Muscle of back (tissue), 11 donors: ENCODE data around the gene ANKRD13A. TPM values are rescaled to one million over a fixed set of nuclear protein-coding genes. Genes with fewer than 3 reads are reported as not detected.
"Not testable (repeated sequence)": the region's sequence is repeated elsewhere in the genome, so short reads cannot be mapped to it uniquely, and the experiment has no call there.

Experiments
- DNase-seq, 3 donors: peaks; one replicate each; pipeline versions ENCODE4 v3.0.0 to v3.0.0-alpha.2; 2013
- polyA plus RNA-seq, 10 donors: library from polyadenylated mRNA; unstranded; fragments of 120-200 nt; gene quantifications; one replicate each; pipeline ENCODE4 v1.2.1, GENCODE V29; 2013; ENCODE audit not compliant: insufficient read length in 10 of 10

ANKRD13A gene
- polyA plus RNA-seq, 10 donors, result 30.2 to 63.6 (median 43.6) TPM

GRCh38 chr12:109982210-109982609, 17.0 kb upstream of the ANKRD13A start:
- DNase-seq, result no peak

- no peak for DNase-seq
These were observed 15.6 kb upstream of the ANKRD13A start for GRCh38 chr12:109983432-109984142.

GRCh38 chr12:109986236-109986635, 13.0 kb upstream of the ANKRD13A start:
- DNase-seq, result not testable (repeated sequence)

- no peak for DNase-seq
These were observed 11.6 kb upstream of the ANKRD13A start for GRCh38 chr12:109987615-109988014.

GRCh38 chr12:109988274-109988673, 11.0 kb upstream of the ANKRD13A start:
- DNase-seq, result no peak

GRCh38 chr12:109988903-109989302, 10.3 kb upstream of the ANKRD13A start:
- DNase-seq, result no peak

GRCh38 chr12:109989380-109989779, 9.8 kb upstream of the ANKRD13A start:
- DNase-seq, result no peak

- DNase-seq, result no peak
These were observed 7.6 kb upstream of the ANKRD13A start for GRCh38 chr12:109991586-109991985.

- no peak for DNase-seq
These were observed 6.1 kb upstream of the ANKRD13A start for GRCh38 chr12:109993091-109993490.

GRCh38 chr12:109994401-109995175, 4.6 kb upstream of the ANKRD13A start:
- no peak for DNase-seq

GRCh38 chr12:109995361-109995685, 3.9 kb upstream of the ANKRD13A start:
- peak in 2 of 3 donors; percentile 30 to 63 for DNase-seq

GRCh38 chr12:109995686-109996482, 3.3 kb upstream of the ANKRD13A start, which contains the start of gene GIT2:
Gene GIT2 (minus strand): TSS chr12:109996368. CDS start chr12:109996224, 144 bp downstream.
- DNase-seq, result peak; percentile 92 to 96 (median 94)

GRCh38 chr12:109996483-109996853, 2.8 kb upstream of the ANKRD13A start:
- DNase-seq, result no peak

- no peak for DNase-seq
These were observed 1.8 kb upstream of the ANKRD13A start for GRCh38 chr12:109997393-109997792.

- DNase-seq, result peak; percentile 36 to 72 (median 60)
These were observed 858 bp upstream of the ANKRD13A start for GRCh38 chr12:109998241-109998903.

GRCh38 chr12:109999649-109999971, 380 bp downstream of the ANKRD13A start:
- peak in 1 of 3 donors; percentile 30 for DNase-seq

GRCh38 chr12:109999983-110000505, 814 bp downstream of the ANKRD13A start:
- DNase-seq, result peak in 1 of 3 donors; percentile 61

GRCh38 chr12:110001596-110001995, 2.4 kb downstream of the ANKRD13A start:
- peak in 1 of 3 donors; percentile 81 for DNase-seq

- DNase-seq, result no peak
These were observed 3.7 kb downstream of the ANKRD13A start for GRCh38 chr12:110002676-110003515.

- no peak for DNase-seq
These were observed 5.4 kb downstream of the ANKRD13A start for GRCh38 chr12:110004598-110004997.
